ENCODE results near the gene STK25. TPM values are rescaled to one million over a fixed set of nuclear protein-coding genes. Genes with fewer than 3 reads are reported as not detected.

STK25 gene
- total and polyA plus RNA-seq, 2 experiments from 2014 or later = 125 to 304 TPM

DNA sequence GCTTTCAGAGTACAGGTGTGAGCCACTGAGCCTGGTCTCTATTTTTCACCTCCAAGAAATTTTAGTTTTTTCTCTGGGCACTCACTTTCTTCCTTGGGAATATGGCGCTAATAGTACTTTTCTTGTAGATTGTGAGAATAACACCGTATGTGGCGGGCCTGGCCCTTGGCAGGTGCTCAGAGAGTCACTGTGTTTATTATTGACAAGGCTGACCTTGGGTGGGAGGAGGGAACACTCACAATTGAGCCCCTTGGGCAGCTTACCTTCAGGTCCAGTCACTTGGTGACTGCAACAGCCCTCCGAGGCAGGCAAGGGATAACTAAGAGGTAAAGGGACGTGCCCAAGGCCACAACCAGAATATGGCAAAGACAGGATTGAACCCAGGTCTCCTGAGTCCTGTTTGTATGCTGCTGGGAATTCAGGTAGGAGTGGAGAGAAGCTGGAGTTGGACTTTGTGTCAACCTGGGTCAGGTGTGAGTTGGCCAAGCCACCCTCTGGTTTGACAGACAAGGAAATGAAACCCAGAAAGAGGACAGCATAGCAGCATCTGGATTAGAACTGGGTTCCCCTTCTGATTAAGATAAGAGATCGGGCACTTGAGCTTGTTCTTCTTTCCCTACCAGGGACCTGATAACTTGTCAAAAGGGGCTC is 2.8 kb upstream of the STK25 start:
- H3K36me3 ChIP-seq (ENCODE audit: insufficient read depth) = no peaks in the 10 kb centered on the region
- no peak overlapping the region for H3K27ac ChIP-seq (ENCODE audit: low read depth)
- H3K4me2 ChIP-seq = no peak overlapping the region
- no peaks in the 10 kb centered on the region for H3K9me2 ChIP-seq (ENCODE audit: insufficient read depth)
- peaks cover 13% of the 10 kb centered on the region for H3K4me1 ChIP-seq (ENCODE audit: insufficient read depth)
- H4K20me1 ChIP-seq (replicated peaks; ENCODE audit: insufficient read depth) = peaks cover 8% of the 10 kb centered on the region; the same call in 1 of the 2 replicates
- DNase-seq (ENCODE audit: low spot score) (no peak), ATAC-seq (no peak)
- Mint-ChIP-seq H3K36me3 (ENCODE audit: low read depth) (peaks cover 12% of the 10 kb centered on the region), H3K4me3 (no peak overlapping the region), H3K27me3 (ENCODE audit: insufficient read depth, low read depth, poor library complexity) (peaks cover 34% of the 10 kb centered on the region), H3K9me3 (no peaks in the 10 kb centered on the region; the same call in 1 of the 3 replicates), H3K27ac (no peak overlapping the region), H3K4me1 (peaks cover 12% of the 10 kb centered on the region)
- H3F3A ChIP-seq (replicated peaks; ENCODE audit: low read depth) = peaks cover 7% of the 10 kb centered on the region; the same call in 1 of the 2 replicates
- peaks cover 14% of the 10 kb centered on the region for H3K79me2 ChIP-seq (replicated peaks; ENCODE audit: insufficient read depth)
- H3K27me3 ChIP-seq (ENCODE audit: insufficient read depth) = peaks cover 8% of the 10 kb centered on the region; the same call in 1 of the 2 replicates
- TF ChIP-seq, protein P1, sequence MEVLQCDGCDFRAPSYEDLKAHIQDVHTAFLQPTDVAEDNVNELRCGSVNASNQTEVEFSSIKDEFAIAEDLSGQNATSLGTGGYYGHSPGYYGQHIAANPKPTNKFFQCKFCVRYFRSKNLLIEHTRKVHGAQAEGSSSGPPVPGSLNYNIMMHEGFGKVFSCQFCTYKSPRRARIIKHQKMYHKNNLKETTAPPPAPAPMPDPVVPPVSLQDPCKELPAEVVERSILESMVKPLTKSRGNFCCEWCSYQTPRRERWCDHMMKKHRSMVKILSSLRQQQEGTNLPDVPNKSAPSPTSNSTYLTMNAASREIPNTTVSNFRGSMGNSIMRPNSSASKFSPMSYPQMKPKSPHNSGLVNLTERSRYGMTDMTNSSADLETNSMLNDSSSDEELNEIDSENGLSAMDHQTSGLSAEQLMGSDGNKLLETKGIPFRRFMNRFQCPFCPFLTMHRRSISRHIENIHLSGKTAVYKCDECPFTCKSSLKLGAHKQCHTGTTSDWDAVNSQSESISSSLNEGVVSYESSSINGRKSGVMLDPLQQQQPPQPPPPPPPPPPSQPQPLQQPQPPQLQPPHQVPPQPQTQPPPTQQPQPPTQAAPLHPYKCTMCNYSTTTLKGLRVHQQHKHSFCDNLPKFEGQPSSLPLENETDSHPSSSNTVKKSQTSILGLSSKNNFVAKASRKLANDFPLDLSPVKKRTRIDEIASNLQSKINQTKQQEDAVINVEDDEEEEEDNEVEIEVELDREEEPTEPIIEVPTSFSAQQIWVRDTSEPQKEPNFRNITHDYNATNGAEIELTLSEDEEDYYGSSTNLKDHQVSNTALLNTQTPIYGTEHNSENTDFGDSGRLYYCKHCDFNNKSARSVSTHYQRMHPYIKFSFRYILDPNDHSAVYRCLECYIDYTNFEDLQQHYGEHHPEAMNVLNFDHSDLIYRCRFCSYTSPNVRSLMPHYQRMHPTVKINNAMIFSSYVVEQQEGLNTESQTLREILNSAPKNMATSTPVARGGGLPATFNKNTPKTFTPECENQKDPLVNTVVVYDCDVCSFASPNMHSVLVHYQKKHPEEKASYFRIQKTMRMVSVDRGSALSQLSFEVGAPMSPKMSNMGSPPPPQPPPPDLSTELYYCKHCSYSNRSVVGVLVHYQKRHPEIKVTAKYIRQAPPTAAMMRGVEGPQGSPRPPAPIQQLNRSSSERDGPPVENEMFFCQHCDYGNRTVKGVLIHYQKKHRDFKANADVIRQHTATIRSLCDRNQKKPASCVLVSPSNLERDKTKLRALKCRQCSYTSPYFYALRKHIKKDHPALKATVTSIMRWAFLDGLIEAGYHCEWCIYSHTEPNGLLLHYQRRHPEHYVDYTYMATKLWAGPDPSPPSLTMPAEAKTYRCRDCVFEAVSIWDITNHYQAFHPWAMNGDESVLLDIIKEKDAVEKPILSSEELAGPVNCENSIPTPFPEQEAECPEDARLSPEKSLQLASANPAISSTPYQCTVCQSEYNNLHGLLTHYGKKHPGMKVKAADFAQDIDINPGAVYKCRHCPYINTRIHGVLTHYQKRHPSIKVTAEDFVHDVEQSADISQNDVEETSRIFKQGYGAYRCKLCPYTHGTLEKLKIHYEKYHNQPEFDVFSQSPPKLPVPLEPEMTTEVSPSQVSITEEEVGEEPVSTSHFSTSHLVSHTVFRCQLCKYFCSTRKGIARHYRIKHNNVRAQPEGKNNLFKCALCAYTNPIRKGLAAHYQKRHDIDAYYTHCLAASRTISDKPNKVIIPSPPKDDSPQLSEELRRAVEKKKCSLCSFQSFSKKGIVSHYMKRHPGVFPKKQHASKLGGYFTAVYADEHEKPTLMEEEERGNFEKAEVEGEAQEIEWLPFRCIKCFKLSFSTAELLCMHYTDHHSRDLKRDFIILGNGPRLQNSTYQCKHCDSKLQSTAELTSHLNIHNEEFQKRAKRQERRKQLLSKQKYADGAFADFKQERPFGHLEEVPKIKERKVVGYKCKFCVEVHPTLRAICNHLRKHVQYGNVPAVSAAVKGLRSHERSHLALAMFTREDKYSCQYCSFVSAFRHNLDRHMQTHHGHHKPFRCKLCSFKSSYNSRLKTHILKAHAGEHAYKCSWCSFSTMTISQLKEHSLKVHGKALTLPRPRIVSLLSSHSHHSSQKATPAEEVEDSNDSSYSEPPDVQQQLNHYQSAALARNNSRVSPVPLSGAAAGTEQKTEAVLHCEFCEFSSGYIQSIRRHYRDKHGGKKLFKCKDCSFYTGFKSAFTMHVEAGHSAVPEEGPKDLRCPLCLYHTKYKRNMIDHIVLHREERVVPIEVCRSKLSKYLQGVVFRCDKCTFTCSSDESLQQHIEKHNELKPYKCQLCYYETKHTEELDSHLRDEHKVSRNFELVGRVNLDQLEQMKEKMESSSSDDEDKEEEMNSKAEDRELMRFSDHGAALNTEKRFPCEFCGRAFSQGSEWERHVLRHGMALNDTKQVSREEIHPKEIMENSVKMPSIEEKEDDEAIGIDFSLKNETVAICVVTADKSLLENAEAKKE (CRISPR knock-in tag; IDR thresholded peaks at IDR 0.05) = no peak
- TF ChIP-seq, protein P2, sequence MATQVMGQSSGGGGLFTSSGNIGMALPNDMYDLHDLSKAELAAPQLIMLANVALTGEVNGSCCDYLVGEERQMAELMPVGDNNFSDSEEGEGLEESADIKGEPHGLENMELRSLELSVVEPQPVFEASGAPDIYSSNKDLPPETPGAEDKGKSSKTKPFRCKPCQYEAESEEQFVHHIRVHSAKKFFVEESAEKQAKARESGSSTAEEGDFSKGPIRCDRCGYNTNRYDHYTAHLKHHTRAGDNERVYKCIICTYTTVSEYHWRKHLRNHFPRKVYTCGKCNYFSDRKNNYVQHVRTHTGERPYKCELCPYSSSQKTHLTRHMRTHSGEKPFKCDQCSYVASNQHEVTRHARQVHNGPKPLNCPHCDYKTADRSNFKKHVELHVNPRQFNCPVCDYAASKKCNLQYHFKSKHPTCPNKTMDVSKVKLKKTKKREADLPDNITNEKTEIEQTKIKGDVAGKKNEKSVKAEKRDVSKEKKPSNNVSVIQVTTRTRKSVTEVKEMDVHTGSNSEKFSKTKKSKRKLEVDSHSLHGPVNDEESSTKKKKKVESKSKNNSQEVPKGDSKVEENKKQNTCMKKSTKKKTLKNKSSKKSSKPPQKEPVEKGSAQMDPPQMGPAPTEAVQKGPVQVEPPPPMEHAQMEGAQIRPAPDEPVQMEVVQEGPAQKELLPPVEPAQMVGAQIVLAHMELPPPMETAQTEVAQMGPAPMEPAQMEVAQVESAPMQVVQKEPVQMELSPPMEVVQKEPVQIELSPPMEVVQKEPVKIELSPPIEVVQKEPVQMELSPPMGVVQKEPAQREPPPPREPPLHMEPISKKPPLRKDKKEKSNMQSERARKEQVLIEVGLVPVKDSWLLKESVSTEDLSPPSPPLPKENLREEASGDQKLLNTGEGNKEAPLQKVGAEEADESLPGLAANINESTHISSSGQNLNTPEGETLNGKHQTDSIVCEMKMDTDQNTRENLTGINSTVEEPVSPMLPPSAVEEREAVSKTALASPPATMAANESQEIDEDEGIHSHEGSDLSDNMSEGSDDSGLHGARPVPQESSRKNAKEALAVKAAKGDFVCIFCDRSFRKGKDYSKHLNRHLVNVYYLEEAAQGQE (IDR thresholded peaks at IDR 0.05; ENCODE audit: unreplicated experiment) = no peak
- TF ChIP-seq ZNF114 (CRISPR knock-in tag; IDR thresholded peaks at IDR 0.05) (no peak), POLR2AphosphoS5 (IDR thresholded peaks at IDR 0.05; ENCODE audit: low read depth) (no peak), ZNF331 (CRISPR knock-in tag; IDR thresholded peaks at IDR 0.05; ENCODE audit: low read depth) (no peak), EZH2 (IDR thresholded peaks at IDR 0.05; ENCODE audit: low read depth, unreplicated experiment) (no peak), CTCF (conservative IDR thresholded peaks at IDR 0.05; ENCODE audit: low read depth in 2 of 2) (no peak), STAT1 (IDR thresholded peaks at IDR 0.05; ENCODE audit: unreplicated experiment) (no peak)
- H2AFZ ChIP-seq = no peak overlapping the region
- no peak overlapping the region for H3K4me3 ChIP-seq
